SIG-M5 treated with dmso at 0.1 percent for 504 hours (cell line): ENCODE data around the gene CYBC1.

Experiments
- DNase-seq: peaks from one replicate; lab custom pipeline; 2025; ENCODE audit not compliant: unreplicated experiment; lab: John Stamatoyannopoulos, UW

Gene CYBC1

DNA sequence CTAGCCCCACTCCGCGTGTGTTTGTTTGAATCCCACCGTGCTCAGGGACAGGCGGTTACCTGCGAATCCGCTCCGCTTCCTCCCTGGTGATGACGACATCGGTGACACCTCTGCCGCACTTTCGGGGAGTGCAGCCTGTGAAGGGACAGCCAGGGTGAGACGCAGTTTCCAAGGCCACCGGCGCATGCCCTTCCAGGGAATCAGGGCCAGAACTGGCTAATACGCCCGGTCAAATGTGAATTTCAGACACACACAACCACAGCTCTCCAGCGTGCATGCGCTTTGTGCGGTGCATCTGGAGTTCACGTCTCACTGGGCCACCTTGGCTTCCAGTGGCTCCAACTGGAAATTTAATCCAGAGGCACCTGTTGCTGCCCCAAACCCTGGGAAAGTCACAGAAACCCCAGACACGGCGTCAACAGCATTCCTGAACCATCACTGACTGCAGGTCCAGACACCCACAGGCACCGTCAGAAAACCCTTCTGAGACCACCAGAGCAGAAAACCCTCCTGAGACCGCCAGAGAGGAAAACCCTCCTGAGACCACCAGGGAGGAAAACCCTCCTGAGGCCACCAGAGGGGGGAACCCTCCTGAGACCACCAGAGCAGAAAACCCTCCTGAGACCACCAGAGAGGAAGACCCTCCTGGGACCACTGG is 39.0 kb downstream of the CYBC1 start:
- DNase-seq = no peak

- DNase-seq = no peak
These were observed 40.4 kb downstream of the CYBC1 start for GRCh38 chr17:82410014-82410716.

DNA sequence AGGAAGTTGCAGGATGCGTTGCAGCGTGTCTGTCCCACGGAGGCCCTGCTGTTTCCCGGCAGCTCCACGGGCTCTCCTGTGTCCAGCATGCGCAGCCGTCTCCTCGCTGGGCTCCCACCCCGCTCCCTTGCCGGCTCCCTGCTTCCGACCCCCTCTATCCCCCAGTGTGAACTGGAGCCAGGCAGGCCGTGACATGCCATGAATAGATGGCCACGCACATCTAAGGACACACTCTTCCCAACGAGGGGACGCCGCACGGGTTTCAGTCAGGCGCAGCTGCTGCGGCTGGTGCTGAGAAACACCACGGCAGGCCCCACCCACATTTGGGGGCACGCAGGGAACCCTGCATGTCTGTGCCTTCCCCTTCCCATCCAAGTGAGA is 41.6 kb downstream of the CYBC1 start:
- DNase-seq = no peak

GRCh38 chr17:82408288-82408937 is 42.1 kb downstream of the CYBC1 start:
- DNase-seq = no peak

- no peak for DNase-seq
These were observed 43.3 kb downstream of the CYBC1 start for GRCh38 chr17:82407255-82407654.

DNA sequence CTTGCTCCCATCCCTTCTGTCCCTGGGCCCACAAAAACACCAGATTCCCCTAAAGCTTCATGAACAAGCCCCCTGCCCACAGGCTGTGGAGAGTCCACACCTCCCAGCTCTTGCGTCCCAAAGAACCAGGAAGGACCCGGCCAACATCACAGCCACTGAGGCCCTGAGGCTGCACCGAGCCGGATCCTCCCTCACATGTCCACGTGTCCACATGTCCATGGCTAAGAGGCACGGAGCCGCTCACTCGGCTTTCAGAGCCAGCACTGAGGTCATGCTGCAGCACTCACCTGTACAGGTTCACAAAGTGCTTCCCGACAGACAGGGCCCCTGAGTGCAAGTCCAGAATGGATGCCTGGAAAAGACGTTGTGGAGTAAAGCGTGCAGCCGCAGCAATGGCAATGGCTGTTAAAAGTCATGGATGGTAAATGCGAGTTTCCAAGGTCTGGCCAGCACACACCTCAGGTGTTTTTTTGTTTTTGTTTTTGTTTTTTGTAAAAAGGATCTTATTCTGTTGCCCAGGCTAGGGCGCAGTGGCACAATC is 44.4 kb downstream of the CYBC1 start:
- no peak for DNase-seq

DNA sequence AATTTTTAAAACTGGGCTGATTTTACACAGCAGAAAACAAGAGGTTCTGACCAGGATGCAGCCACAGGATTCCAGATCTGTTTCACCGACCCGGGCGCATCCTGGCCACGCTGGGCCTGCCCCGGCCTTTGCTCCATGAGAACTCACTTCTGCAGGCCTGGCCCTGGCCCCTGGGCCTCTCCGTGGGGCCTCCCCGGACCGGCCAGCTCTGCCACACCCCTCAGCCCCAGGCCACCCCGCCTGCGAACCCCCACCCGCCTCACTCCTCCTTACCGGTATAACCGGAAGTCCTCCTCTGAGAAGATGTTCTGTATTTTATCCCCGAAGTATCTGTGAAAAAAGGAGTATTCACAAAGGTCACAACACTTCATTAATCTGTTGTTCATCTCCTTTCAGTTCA is 45.5 kb downstream of the CYBC1 start:
- DNase-seq = no peak

- DNase-seq = no peak
These were observed 46.6 kb downstream of the CYBC1 start for GRCh38 chr17:82403662-82404660.

GRCh38 chr17:82402865-82403264 is 47.7 kb downstream of the CYBC1 start:
- DNase-seq = no peak

GRCh38 chr17:82400830-82401229 is 49.7 kb downstream of the CYBC1 start:
- peak; percentile 90 for DNase-seq

DNA sequence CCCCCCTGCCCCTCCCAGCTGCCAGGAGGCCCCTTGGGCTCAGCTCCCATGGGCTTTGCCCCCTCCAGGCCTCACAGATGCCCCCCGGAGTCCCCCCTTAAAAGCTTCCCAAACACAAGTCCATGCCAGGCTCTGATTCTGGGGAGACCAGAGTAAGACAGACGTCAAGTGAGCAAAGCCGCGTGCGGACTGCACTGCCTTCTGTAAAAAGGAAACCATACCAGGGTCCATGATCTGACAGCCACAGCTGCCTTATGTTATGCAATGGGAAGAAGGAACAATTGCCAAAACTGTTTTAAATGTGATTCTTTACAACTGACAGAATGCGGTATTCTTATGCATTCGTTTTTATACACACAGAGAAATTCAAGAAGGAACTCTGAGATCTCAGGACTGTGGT is 50.3 kb downstream of the CYBC1 start:
- DNase-seq = peak; percentile 87

DNA sequence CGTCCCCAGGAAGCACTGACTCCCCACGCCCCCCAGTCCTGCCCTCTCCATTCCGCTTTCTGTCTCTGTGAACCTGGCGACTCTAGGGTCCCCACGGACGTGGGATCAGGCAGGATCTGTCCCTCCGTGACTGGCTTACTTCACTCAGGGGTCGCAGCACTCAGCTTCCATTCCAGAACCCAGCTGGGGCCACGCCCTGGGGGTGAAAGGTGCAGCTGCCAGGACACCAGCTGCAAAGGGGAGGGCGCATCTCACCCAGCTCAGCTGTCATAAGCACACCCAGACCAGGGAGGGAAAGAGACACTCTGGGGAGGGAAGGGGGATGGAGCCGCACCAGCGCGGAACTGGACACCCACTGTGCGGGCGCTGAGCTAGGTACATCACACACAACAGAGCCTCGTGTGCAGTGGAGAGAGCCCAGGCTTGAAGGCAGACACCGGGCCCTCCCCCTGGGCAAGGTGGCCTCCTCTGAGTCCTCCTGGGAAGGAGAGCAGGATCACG is 50.9 kb downstream of the CYBC1 start:
- no peak for DNase-seq

DNA sequence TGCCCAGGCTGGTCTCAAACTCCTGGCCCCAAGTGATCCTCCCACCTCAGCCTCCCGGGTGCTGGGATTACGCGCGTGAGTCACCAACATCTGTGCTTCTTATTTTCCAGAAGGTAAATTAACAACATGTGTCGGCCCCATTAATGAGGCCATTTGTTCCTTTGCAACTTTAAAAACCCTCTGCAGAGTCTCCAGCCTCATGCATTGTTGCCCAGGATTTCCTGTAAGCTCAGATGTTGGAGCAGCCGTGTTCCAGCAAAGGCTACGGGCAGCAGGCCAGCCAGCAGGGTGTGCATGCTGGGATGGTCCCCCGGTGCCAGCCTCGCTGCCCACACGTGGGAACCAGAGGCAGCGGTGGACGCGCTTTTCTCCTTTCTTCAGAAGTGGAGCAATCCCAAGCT is 51.5 kb downstream of the CYBC1 start:
- no peak for DNase-seq

DNA sequence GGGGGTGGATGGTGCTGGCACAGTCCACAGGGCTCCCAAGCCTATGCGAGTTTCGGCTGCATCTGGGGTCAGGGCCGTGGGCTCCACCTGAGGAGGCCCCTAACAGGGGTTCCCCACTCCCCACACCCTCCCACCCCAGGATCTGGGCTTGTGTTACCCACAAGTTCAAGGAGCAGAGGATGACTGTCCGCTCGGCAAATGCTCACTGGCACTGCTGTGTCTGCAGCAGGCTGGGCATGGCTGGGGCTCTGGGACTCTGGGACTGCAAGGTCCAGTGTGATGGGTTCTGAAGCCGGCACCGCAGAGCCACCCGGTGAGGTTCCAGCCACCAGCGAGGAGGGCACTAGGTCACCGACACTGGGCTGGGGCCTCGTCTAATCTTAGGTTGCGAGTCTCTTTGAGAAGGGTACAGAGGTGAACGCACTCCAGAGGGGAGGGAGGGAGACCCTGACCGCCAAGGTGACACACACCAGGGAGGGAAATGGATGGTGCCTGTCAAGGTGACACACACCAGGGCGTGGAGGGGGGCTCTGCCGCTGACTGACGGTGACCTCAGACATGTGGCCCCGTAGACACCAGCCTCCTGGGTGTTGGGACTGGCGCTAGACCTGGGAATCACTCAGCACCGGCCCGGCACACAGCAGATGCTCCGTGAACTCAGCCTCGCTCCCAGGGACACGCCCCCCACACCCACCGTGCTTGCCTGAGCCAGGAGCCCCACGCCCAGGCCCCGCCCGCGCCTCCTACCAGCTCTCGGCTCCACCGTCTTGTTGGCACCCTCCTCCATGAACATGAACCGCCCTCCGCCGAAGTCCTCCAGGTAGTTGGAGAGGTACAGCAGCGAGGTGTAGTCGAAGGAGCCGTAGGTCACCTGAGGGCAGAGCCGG is 52.9 kb downstream of the CYBC1 start:
- DNase-seq = no peak

- DNase-seq = no peak
These were observed 53.7 kb downstream of the CYBC1 start for GRCh38 chr17:82396601-82397435.

DNA sequence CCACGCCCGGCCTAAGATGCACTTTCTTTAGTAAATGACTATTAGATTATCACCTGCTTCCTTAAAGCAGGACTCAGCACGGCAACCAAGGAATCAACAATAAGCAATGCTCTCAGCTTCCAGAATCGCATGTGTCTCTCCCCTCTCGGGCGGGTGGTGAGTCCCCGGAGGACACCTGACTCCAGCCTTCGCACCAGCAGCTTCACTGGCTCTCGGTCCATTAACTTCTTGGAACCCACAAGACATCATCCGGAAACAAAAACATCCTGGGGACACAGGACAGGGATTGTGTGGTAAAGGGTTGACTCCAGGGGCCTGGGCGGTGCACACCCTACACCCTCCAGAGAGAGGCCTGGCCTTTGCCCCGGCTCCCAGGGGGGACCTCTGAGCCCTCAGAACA is 56.3 kb downstream of the CYBC1 start:
- no peak for DNase-seq

DNA sequence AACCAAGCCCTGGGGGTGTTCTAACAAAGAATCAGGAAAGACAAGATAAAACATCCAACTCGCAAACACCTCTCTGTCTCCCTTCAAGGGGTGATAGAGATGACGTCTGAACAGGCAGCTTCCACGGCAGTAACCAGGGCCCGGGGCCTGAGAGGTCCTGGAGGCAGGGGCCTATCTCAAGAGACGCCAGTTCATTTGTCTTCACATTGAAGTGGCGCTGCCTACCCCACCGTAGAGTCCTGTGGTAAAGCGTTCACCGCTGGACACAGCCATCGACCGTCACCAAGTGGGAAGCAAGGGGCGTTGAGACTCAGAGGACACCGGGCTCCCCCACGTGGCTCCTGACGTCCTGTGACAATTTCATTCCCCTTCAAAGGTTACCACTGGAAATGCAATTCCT is 57.6 kb downstream of the CYBC1 start:
- no peak for DNase-seq
